ENCODE data around the gene HES6.

GRCh38 chr2:238272156-238272555, 32.3 kb upstream of the HES6 start:
- TF ChIP-seq, protein P1, sequence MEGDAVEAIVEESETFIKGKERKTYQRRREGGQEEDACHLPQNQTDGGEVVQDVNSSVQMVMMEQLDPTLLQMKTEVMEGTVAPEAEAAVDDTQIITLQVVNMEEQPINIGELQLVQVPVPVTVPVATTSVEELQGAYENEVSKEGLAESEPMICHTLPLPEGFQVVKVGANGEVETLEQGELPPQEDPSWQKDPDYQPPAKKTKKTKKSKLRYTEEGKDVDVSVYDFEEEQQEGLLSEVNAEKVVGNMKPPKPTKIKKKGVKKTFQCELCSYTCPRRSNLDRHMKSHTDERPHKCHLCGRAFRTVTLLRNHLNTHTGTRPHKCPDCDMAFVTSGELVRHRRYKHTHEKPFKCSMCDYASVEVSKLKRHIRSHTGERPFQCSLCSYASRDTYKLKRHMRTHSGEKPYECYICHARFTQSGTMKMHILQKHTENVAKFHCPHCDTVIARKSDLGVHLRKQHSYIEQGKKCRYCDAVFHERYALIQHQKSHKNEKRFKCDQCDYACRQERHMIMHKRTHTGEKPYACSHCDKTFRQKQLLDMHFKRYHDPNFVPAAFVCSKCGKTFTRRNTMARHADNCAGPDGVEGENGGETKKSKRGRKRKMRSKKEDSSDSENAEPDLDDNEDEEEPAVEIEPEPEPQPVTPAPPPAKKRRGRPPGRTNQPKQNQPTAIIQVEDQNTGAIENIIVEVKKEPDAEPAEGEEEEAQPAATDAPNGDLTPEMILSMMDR (conservative IDR thresholded peaks at IDR 0.05; ENCODE audit: low read depth, low read length), result no peak
- no peak for TF ChIP-seq EZH2 (IDR thresholded peaks at IDR 0.05; ENCODE audit: borderline replicate concordance, low read depth, low read length, poor library complexity, severe bottlenecking)
